Measurements from ENCODE around the gene EEIG2.

DNA sequence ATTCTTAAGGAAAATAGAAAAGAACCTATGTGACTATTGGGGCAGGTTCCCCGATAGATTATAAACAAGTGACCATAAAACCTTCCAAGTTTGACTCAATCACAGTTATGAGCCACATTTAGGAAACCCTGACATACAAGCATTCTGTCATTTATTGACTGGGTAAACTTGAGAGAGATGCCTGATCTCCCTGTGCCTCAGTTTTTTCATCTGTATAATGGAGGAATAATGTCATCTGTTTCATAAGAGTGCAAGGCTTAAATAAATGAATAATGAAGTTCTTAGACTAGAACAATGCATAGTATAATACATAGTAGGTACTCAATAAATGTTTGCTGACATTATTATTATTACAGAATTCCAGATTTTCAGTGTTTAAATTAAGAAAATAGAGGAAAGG, 18.9 kb upstream of the EEIG2 start:
- TF ChIP-seq POLR2AphosphoS5 (IDR thresholded peaks at IDR 0.05; ENCODE audit: low read depth, low read length) (no peak), POLR2A (IDR thresholded peaks at IDR 0.05; ENCODE audit: low read depth, low read length) (no peak)

Data from GM12892 (cell line).